Measurements from ENCODE around the gene PLOD3.

The PLOD3 gene

DNA sequence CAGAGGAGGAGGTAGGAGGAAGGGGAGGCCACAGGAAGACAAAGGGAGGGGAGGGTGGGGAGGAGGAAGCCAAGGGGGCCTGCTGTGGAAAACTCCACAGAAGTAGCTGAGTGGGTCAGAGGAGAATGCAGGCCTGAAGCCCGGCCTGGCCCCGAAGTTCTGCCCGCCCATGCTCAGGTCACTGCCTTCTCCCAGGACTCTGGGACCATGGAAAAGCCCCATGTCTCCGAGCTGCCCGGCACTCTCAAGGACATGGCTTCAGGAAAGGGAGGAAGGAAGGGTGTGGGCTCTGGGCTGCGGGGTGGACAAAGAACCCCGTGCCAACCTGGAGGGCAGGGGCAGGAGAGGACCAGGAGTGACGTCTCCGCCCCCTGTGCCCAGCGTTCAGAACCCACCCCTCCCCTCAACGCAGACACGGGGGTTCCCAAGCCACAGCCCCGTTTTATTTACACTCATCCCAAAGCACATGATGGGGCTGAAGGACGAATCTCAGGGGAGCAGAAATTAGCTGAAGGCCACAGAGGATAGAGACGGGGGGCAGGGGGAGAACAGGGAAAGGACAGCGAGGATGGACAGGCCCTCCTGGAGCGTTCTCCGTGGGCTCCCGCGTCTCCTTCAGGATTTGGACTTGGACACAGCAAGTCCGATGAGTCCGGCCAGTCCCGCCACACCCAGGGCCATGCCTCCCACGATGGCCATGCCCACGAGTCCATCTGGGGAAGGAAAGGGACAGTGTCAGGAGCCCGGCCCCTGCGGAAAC is 22.0 kb upstream of the PLOD3 start:
- no peak for DNase-seq

DNA sequence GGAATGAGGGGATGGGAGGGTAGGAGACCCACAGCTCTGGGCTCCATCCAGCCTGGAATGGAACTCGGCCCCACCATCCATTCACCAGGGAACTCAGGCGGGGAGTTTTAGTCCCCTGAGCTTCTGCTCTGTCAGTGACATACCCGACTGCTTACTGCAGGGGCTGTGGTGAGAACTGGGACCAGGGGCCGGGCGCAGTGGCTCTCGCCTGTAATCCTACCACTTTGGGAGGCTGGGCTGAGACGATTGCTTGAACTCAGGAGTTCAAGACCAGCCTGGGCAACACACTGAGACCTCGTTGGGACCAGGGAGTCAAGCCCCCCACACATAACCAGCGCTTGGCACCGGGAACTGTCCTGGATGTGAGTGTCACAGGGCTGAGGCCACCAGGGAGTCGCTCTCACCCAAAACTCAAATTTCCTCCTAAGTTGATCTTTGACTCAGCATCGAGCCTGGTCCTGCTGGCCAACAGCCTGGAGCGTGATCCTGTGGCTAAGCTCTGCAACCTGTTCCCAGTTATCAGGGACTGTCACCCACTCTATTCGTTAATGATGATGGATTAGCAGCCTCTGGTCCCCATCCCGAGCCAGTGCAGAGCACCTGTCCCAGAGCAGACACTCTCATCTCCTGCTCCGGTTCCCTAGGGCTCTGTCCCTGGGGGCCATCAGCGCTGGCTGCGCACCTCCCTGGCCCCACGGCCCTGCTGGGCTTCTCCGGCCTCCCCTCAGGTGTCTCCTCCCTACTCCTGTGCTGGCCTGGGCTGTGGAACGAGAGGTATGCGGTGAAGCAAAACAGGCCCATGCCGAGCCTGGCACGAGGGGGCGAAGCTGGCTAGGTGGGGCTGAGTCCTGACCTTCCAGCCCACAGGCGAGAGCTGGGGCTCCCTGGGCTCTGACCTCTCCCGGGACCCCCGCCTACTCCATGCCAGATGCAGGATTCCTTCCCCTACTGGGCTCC is 21.1 kb upstream of the PLOD3 start:
- no peak for DNase-seq

DNA sequence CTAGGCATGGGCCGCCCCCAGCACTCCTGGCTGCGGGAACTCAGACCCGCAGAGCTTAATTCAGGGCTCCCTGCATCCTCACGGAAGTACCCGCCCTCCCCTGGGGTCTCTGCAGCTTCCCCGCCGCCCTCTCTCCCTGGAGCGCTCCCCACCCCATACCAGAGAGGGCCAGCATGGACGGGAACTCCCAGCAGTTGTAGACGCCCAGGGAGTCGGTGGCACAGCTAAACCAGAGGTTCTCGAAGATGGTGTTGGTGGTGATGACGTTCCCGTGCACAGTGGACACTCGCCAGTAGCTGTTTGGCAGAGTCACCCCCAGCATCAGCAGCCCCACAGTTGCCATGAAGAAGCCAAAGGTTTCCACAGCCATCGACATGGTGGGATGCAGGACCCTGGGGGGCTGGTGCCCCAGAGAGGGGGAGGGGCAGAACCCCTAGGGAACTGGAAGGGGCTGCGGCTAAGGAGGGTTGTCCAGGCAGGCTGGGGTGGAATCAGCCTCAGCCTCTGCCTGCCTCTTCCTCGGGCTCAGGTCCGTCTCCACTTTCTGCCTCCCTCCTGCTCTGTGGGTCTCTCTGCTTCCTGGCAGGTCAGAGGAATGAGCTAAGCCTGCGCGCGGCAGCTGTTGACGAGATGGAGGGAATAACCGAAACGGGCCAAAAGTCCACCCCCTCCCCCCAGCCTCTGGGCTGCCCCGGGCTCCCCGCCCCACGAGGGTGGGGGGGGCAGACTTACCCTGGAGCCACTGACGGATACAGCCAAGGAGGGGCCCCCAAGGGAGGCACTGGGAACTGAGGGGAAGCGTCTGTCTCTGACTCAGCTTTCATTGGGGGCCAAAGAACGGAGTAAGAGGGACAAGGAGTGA is 20.1 kb upstream of the PLOD3 start, which contains the start of gene CLDN15:
TSS of gene CLDN15 (minus strand) at position 597 of the 862 bp plus-strand sequence. CDS start at position 376, 221 bp downstream.
- DNase-seq = no peak

DNA sequence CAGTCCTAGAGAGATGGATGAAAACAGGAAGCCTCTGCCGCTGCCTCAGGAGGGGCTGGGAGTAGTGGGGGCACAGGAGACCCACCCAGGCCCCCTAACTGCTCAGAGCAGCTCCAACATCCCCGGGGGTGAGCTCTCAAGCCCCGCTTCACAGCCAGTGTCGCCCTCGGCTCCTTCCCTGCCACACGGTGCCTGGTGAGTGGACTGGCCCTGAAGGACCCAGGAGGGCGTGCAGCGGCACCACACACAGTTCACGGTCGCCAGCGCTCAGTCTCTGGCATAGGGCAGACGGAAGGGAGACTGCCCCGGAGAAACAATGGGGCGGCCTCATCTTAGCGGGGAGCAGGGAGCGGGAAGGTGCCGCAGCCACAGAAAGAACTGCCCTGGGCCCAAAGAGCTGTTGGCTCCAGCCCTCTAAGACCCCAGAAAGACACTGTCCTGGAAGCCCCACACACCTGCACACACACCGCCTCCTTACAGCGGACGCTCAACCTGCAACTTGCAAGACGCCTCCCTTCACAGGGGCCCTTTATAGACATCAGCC is 19.0 kb upstream of the PLOD3 start:
- no peak for DNase-seq

DNA sequence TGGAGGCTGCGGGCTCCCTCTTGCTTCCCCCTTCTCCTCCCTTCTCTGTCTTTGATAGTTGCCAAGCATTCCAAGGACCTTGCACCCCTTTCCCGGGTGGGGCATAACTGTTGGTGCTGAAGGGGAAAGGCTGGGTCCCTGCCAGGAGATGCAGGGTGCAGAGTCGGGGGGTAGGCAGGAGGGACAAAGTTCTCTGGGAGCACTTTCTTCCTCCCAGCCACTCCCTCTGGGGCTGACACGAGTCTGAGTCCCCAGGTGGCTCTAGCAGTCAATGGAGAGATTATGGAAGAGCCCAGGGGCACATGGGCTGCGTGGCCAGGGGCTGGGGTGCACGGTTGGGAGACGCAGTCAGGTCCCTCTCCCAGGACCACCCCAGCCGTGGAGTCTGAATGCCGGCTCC is 18.1 kb upstream of the PLOD3 start:
- DNase-seq = no peak

DNA sequence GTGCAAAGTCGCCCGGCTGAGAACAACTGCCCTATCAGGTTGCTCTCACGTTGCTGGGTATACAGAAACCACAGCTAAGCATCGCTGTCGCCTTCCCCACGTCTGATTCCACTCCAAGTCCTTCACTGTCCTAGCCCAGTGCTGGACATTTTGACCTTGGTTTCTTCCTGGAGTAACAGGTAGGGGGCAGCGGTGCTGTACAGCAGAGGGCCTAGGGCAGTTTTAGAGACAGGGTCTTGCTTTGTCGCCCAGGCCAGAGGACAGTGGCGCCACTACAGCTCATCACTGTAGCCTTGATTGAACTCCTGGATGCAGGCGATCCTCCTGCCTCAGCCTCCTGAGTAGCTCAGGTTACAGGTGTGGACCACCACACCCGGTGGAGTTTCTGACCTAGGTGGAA is 17.7 kb upstream of the PLOD3 start:
- DNase-seq = no peak

DNA sequence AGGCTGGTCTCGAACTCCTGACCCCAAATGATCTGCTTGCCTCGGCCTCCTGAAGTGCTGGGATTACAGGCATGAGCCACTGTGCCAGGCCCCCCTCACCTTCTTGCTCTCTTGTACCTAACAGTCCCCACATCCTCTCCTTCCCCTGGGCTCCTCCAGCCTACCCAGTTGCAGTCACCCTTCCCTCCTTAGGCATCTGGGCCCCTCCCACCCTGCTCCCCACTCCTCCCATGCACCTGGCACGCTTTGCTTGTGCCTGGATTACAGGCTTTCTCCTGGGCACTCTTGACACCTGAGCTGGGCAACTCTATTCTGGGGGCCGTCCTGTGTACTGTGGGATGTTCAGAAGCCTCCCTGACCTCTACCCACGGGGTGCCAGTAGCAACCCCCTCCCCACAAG is 17.3 kb upstream of the PLOD3 start:
- DNase-seq = no peak

DNA sequence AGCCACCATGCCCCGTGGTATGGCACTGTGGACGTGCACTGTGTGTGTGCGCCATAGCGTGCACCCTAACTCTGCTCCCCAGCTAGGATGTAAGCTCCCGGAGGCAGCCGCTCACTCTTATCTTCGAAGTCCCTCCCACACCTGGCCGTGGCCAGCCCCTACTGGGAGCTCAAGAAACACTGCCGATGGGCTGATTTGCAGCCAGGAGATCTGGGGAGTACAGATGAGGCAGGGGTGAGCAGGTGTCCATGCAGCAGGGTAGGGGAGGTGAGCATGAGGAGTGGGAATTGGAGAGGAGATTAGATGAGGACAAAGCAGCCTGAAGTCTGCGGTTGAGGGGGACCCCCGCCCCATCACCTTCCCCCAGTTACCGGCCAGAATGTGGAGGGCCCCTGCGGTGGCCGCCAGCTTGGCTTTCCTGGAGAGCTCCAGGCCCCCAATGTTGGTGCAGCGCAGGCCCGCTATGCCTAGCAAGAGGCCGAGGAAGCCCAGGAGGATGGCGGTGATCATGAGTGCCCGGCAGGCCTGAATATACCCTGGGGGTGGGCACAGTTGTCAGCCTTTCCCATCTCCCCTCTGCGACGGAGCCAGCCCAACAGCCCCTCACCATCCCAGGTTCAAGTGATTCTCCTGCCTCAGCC is 16.6 kb upstream of the PLOD3 start:
- no peak for DNase-seq

DNA sequence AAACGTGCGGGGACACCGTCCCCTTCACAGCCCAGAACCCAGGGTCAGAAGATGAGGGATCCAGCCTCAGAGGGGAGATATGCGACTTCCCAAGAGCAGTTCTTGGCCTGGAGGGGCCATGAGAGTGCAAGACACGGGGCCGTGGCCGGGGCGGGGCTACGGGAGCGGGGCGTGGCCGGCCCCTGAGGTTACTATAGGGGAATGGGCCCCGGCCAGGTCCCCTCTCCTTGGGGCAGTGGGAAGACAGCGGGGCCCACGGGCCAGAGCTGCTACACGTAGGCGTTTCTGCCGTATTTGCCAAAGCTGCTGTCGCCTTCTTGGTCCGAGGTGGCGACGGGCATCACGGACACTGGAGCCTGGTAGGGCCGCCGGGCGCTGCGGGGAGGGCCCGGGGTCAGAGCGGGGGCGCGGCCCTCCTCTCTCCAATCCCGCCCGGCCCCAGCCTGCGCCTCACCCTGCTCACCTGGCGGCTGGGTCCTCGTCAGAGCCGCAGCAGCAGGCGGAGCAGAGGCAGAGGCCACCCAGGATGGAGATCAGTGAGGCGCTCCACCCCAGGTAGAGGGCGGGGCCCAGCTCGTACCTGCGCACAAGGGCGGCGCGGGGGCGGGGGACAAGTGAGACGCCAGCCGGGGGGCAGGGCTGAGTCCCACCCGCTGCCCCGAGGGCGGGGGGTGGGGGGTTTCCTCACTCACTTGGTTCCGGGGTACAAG is 14.9 kb upstream of the PLOD3 start:
- DNase-seq = no peak

DNA sequence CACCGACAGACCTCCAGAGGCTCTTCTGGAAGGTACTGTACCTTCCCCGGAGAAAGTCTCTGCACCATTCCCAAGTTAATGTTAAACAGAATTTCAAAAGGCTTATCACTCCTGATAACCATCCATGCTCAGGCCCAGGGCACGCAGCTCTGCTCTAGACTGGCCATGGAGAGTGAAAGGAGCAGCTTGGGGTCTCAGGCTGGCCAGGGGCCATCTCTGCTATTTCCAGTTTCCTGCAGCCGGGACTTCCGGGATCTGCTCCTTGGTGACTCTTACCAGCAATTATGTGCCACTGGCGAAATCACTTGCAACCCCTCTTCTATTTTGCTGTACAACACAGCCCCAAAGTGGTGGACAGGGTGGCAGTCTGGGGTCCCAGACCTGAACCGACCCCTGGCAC is 14.3 kb upstream of the PLOD3 start:
- DNase-seq = no peak

DNA sequence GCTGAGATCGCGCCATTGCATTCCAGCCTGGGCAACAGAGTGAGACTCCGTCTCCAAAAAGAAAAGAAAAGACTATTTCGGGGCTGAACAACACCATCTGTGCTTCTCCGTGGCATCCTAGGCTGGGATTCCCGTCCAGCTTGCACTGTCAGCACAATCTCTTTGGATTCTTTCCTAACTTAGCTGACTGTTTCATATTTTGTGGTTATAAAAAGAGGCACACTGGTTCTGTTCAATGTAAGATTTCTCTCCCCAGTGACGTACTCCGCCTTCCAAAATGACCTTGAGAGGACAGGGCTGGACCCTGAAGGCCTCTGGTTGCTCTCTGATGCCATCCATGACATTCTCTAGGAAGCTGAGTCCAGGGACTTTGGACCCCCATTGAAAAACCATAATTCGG is 9.3 kb upstream of the PLOD3 start:
- DNase-seq = no peak

DNA sequence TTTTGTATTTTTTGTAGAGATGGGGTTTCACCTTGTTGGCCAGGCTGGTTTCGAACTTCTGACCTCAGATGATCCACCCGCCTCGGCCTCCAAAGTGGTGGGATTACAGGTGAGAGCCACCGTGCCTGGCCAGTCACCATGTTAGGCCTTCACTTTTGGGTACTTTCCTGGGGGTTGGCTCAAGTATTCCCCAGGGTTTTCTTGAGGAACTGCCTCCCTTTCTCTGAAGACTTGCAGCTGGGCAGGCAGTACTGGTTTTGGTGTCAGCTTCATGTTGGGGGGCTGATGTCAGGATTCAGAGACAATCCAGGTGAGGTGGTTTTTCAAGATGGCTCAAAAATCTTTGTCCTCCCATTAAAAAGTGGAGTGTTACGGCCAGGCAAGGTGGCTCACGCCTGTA is 8.3 kb upstream of the PLOD3 start:
- DNase-seq = no peak

DNA sequence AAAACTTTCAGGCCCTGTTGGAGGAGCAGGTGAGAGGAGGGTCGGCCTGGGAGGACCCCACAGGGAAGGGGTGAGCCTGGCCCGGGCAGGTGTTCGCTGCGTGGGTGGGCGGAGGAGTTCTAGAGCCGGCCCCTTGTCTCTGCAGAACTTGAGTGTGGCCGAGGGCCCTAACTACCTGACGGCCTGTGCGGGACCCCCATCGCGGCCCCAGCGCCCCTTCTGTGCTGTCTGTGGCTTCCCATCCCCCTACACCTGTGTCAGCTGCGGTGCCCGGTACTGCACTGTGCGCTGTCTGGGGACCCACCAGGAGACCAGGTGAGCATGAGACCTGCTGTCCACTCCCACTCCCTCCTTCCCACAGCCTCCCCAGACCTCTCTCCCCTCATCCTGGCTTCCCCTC is 6.1 kb upstream of the PLOD3 start:
- no peak for DNase-seq

DNA sequence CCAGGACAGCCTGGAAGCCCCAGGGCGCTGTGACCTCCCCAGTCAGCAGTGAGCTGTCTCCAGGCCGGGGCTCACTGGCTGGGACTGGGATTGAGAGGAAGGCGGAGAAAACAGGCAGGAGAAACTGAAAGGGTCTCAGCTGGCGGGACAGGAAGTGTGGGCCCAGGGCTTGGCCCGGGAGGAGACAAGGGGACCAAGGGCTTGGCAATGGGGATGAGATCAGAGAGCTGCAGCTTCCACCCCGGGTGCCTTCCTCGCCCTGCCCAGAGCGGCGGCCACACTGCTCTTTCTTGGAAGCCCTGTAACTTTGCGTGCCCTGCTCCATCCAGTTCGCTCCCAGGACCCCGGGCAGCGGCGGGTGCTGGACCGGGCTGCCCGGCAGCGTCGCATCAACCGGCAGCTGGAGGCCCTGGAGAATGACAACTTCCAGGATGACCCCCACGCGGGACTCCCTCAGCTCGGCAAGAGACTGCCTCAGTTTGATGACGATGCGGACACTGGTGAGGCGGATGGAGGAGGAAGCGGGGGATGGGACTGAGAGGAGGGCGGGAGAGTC is 5.0 kb upstream of the PLOD3 start:
- no peak for DNase-seq

DNA sequence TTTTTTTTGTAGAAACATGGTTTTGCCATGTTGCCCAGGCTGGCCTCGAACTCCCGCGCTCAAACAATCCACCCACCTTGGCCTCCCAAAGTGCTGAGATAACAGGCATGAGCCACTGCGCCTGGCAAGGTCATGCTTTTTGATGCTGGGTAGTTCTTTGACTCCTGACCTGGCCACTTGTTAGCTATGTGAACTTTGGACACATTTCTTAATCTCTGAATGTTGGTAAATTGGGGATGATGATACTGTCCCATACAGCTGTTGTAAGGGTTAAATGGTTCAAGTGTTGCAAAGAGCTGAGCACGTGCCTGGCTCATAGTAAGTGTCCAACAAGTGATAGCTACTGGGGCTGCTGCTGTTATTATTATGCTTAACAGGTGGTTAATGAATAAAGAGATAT is 2.9 kb upstream of the PLOD3 start:
- DNase-seq = no peak

DNA sequence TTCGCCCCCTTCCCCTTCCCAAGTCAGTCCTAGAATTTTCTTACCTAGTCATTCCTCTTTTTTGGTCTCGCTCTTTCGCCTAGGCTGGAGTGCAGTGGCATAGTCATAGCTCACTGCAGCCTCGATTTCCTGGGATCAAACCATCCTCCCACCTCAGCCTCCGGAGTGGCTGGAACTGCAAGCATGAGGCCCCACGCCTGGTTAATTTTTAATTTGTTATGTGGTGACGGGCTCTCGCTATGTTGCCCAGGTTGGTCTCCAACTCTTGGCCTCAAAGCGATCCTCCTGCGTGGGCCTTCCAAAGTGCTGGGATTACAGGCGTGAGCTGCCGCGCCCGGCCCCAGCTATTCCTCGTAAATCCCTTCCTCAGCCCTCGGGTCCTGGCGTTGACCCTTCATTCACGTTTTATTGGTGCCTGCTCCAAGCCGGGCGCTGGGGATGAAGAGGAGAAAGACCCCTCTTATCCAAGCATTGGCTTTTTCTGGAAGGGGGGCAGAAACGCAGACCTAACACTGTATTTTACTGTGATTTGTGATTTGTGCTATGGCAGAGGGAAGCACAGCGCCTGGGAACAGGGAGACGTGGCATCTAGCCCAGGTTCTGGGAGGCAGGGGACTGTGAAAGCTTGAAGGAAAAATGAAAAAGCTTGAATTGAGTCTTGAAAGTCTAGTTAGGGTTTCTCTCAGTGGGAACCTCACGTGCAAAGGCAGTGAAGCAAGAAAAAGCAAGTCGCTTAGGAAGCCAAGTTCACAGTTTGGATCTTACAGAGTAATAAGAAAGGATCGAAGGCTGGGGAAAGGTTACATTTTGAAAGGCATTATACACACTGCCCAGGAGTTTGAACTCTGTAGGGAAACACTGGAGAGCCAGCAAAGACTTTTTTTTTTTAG is 1.1 kb upstream of the PLOD3 start:
- DNase-seq = no peak

DNA sequence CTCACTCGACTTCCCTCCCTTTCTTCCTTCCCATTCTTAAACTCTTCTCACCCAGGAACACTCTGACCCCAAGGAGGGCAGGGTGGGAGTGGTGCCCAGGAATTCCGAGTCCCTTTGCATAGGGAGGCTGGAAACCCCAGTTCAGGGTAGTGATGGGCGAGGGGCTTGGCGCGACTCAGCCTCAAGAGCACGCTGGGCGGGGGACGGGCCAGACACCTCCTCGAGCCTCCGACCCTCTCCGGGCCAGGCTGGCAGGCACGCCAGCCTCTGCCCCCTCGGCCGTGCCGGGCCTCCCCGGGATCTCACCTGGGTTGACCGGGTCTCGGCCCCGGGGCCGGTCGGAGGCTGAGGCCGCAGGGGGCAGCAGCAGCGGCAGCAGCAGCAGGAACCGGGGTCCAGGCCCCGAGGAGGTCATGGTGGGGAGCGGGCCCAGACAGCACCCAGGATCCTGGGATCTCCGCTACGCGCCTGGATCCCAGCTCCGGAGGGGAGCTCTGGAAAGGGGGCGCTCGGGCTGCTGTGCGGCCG is 457 bp downstream of the PLOD3 start:
- no peak for DNase-seq

DNA sequence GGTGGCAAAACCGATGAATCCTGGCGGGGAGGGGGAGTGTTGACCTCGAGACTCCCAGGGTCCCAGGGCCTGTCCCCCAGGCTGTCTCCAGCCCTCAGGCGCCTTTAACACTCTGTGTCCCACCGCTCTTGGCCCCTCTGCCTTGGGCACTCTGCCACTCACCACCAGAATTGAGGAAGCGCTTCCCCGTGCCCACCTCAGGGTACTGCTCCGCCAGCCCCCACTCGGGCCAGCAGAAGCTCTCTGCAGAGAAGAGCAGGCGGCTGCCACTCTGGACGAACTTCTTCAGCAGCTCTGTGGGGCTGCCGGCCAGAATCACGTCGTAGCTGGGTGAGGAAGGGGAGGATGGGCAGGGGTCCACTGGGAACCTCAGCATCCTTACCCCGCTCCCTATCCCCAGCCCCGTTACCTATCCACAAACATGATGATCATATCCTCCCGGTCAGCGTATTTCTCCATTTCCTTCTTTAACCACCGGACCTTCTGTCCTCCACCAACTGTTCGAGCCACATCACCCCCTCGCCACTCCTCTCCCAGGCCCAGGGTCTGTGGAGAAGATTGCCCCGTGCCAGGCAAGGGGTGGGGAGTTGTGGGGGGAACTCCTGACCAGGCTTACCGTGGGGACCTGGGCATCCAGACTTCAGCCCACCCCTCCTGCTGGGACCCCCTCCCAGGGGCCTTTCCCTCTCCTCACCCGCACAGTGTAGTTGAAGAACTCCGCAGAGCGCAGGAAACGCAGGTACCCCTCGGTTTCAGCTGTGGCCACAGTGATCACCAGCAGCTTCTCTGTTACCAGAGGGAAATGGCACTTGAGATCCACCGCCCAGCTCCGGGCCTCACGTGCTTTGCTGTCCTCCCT is 1.2 kb downstream of the PLOD3 start:
- no peak for DNase-seq

DNA sequence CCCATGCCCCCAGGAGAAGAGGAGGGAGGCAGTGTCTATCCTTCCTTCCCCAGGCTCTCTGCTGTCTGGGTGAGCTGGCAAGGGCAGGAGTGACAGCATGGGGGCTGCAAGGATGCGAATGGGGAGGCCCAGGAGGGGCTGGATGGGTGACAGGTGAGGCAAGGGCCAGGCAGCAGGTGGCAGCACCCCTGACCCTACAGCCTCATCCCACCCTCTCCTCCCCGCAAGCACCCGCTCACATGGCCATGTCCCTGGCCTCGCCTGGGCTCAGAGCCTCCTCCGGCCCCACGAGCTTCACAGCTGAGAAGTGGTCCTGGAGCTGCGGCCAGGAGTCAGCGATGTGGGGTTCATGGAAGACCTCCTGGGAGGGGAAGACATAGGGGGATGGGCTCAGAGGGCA is 5.4 kb downstream of the PLOD3 start:
- no peak for DNase-seq

Data from NCI-H1694 (cell line).